Activated CD8-positive, alpha-beta memory T cell treated with anti-CD3 and anti-CD28 coated beads, Interleukin-2, amount 50 U/mL, for 1 hour (primary cell): Measurements from ENCODE around the gene NTM.

Experiments
- DNase-seq: peaks from one replicate; pipeline ENCODE4 v3.0.0-alpha.2; 2020; ENCODE audit errors: extremely low read depth

NTM gene

GRCh38 chr11:131549770-131550169 lies 179.4 kb downstream of the NTM start:
- no peak for DNase-seq

DNA sequence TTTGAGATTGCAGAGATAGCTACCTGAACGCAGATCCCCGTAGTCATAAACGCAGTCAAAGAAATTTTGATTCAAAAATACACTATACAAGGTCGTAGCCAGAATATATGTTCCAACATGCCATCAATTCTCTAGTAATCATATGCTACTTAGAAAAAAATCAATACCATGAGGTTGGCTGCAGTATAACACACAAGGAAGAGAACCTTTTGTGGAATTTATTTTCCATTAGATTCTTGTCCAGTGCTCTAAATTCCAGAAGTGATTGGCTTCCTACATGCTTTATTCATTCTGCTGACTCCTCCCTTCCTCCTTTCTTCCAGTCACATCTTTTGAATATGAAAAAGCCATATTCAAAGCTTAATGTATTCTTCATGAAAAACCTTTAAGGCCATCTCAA lies 189.9 kb downstream of the NTM start:
- no peak for DNase-seq

GRCh38 chr11:131561501-131561900 lies 191.1 kb downstream of the NTM start:
- no peak for DNase-seq

DNA sequence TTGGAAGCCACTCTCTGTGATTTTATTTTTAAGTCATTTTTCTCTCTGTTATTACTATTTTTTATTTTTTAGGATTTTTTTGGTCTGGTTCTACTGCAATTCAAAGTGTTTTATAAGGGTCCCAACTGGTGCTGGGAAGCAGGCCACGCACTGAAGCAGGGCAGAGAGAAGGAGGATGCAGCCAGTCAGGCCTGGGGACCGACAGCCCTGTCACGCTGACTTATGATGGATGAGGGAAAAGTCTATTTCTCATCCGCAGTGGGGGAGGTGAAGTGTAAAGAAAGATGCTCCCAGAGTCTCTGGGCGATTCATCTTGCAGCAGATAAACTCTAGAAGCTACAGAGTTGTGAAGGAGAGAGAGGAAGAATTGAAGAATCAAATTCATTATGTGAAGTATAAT lies 191.6 kb downstream of the NTM start:
- DNase-seq = no peak

- DNase-seq = no peak
These were observed 197.9 kb downstream of the NTM start for GRCh38 chr11:131568318-131568717.

- DNase-seq = no peak
These were observed 201.2 kb downstream of the NTM start for GRCh38 chr11:131571571-131571970.

DNA sequence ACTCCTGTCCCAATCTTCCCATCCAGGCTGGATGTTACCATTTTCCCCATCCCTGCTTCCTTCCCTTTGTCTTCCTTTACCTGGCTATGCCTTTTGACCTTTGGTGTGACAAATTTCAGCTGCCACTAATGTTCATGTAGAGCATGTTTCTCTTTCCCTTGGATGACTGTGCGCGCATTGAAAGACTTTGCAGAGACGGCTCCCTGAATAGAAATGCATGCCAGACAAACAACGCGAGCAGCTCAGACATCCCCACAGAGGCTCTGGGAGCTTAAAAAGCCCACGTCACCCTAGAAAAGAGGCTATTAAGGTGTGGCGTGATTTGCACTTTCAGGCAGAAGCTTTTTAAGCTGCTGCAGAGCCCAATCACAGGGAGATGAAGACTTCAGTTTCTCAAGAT lies 202.0 kb downstream of the NTM start:
- no peak for DNase-seq

- DNase-seq = no peak
These were observed 209.5 kb downstream of the NTM start for GRCh38 chr11:131579932-131580387.

- DNase-seq = no peak
These were observed 210.1 kb downstream of the NTM start for GRCh38 chr11:131580476-131580875.

DNA sequence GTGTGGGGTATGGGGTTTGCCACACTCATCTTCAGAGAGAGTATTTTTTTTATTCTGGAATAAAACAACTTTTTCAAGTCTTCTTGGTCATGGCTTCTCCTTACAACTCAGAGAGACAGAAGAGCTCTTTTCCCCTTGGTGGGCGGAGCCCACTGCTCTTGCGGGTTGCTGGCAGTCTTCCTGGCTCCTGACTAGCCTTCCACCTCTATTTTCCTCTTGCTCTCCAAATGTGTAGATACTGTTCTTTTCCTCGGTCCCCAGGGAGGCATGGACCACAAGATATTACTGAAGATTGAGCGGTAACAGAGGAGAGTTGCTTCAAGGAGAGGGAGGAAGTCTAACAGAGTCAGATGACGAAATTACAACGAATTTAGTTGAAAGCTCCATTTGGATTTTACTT lies 210.6 kb downstream of the NTM start:
- DNase-seq = no peak

DNA sequence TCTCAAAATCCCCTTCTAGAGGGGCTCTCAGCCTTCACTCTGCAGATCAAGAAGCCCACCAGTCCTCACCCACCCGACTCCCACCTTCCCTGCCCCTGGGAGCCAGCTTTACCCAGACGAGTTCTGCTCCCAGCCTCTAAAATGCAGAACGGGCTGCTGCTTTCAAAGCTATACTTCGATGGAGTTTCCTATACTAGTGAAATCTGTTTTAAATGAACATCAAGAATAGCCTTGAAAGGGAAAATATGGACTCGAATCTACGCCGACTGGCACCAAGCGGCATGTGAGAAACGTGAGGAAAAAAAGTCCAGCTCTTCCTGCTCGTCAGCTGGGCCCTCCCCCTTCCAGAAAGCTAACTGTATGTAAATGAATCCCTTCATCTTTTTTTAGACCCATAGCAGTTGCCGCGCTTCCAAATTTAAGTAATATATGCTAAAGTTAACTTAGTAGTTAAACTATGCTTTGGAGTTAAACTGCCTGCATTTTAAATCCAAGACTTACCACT lies 211.7 kb downstream of the NTM start:
- DNase-seq = no peak

- no peak for DNase-seq
These were observed 213.0 kb downstream of the NTM start for GRCh38 chr11:131583421-131583820.

GRCh38 chr11:131583938-131584337 lies 213.5 kb downstream of the NTM start:
- DNase-seq = no peak

DNA sequence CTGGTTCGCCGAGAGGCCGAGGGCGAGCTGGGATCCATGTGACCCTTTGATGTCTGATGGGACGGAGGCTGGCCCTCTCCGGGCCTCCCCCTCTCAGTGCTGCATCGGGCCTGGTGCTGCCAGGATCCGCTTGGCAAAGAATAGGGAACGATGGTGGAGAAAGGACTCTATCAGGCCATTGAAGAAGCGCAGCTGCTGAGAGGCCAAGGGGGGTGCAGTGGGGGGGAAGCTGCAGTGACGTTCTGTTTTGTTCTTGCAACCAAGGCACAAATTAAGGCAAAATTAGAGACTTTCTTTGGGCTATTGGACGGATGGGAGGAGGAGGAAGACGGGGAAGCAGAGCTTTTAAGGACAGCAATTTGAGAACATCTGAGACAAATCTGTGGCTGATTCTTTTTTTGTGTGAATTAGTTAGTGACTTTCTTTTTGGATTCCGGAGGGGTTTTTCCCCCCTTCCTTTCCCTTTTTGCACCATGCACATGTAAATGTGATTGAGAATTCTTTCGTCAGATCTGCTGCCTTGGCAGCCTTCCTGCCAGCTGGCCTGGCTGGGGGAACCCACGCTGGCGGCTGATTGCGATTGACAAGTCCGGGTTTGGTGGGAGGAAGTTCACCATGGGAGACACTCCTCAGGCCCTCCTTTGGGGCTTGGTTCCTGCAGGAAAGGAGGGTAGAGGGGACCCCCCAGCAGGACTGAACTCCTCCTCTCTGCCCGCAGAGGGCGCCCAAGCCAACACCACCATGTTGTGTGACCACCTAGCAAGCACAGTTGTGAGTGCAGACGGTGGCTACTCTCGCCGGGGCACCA lies 214.6 kb downstream of the NTM start:
- DNase-seq = no peak

GRCh38 chr11:131588057-131588456 lies 217.6 kb downstream of the NTM start:
- DNase-seq = no peak

GRCh38 chr11:131591051-131591461 lies 220.6 kb downstream of the NTM start:
- DNase-seq = no peak

GRCh38 chr11:131592152-131592551 lies 221.7 kb downstream of the NTM start:
- no peak for DNase-seq

DNA sequence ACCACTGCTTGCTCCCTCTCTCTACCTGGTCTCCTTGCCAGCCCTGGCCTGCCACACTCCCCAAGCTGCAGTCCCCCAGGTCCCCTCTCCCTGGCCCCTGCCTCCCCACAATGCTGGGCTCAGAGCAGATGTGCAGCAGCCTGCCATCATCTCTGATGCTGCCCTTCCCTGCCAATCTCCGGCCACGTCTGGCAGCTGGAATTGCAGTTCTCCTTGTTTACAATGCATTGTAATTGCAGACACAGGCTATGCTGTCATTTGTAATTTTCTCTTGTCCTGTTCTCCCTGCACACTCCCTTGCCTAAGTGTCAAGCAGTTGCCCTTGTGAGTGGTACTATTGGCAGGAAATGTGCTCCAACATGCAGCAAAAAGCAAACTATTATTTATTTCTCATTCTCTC lies 222.3 kb downstream of the NTM start:
- DNase-seq = no peak

DNA sequence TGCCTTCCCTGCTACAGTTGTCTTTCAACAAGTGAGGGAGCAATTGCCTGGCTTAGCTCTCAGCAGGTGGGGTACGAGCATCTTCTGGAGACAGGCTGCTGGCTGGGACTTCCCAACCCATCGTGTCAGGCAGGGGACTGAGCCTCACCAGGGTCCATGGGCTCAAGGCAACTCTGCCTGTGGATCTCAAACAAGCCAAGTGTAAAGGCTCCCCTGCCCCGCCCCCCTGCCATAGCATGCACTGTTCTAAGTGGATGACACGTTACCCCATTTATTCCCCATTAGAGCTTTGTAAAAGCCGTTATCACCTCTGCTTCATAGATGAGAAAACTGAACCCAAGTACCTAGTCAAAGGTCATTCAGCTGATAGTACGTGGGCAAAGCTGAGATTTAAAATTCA lies 222.9 kb downstream of the NTM start:
- DNase-seq = no peak

DNA sequence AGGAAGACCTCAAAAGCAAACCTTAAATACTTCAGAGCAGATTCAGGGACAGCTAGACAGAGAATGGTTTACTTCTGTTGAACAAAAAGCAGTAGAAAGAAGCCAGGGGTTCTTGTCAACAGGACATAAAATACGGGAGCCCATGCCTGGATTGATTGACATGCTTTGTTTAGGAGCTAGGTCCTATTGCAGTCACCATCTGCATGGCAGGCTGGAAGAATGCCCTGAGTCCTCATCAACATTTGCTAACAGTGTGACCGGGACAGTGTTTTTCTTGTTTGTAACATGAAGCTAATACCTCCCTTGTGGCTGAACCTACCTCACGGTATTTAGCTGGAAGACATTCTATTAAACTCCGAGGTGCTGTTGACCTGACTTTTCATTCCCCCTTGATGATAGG lies 225.4 kb downstream of the NTM start:
- DNase-seq = no peak

- DNase-seq = no peak
These were observed 227.5 kb downstream of the NTM start for GRCh38 chr11:131597890-131598289.

- no peak for DNase-seq
These were observed 227.9 kb downstream of the NTM start for GRCh38 chr11:131598305-131598704.

DNA sequence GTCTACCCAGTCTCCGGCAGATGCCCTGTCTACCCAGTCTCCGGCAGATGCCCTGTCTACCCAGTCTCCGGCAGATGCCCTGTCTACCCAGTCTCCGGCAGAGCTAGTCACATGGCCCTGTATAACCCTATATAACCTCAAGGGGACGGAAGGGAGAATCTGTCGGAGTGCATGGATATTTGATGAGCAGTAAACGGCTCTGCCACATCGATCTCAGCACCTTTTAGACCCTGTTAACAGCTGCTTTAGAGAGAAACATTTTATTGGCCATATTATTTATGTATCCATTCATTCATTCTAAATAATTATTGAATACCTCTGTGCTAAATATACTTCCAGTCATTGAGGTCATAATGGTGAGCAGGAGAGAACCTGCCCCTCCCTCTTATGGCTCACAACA lies 228.9 kb downstream of the NTM start:
- no peak for DNase-seq

DNA sequence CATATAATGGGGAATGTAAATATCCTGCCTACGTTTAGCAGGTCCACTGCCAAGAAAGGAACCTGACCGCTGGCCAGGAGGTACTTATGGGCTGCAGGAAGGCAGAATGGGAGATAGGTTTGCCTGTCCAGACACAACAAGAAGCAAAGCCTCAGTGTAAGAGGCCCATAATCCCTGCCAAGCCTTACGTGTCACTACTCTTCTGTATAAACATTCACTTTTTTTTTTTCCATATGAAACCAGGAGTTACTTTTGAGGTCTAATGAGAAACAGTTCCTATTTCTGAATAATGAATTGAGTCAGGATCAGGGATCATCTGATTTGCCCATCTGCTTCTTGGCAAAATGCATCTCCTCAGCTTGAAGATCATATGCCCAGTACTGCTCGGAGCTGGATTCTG lies 230.2 kb downstream of the NTM start:
- no peak for DNase-seq
